Heart left ventricle (tissue), 16 donors: ENCODE data around the gene GLIPR1L2. TPM values are rescaled to one million over a fixed set of nuclear protein-coding genes. Genes with fewer than 3 reads are reported as not detected.
"Not testable (repeated sequence)": the region's sequence is repeated elsewhere in the genome, so short reads cannot be mapped to it uniquely, and the experiment has no call there.

Experiments
- ATAC-seq, 4 donors: fragments of 200-7000 bp; cut with Tn5 transposase; one replicate each; pipeline ENCODE4 v1.9.1; 2020 to 2022; ENCODE audit warnings: moderate library complexity in 4 of 4, mild to moderate bottlenecking in 3 of 4, moderate number of reproducible peaks in 1 of 4
- DNase-seq, 5 donors: peaks; one replicate each; pipeline ENCODE4 v3.0.0-alpha.2; 2020
- H3K27ac ChIP-seq, 12 donors: fragments of 200-600 bp; sonication (generic) in 4 of 12; one replicate each; pipeline versions ENCODE4 v1.5.0 to v1.8.0; 2016 to 2022; ENCODE audit warnings: mild to moderate bottlenecking in 2 of 12
- H3K27me3 ChIP-seq, 9 donors: fragments of 200-600 bp; sonication (generic) in 2 of 9; one replicate each; pipeline versions ENCODE4 v1.5.1 to v1.8.0; 2016 to 2022; ENCODE audit warnings: mild to moderate bottlenecking in 3 of 9
- H3K36me3 ChIP-seq, 9 donors: fragments of 200-600 bp; sonication (generic) in 2 of 9; one replicate each; pipeline versions ENCODE4 v1.5.0 to v1.8.0; 2018 to 2022; ENCODE audit warnings: mild to moderate bottlenecking in 2 of 9
- H3K4me1 ChIP-seq, 12 donors: fragments of 200-600 bp; sonication (generic) in 4 of 12; one replicate each; pipeline versions ENCODE4 v1.5.0 to v1.8.0; 2016 to 2022; ENCODE audit warnings: mild to moderate bottlenecking in 3 of 12
- H3K4me3 ChIP-seq, 12 donors: fragments of 200-600 bp; sonication (generic) in 4 of 12; one replicate each; pipeline versions ENCODE4 v1.5.0 to v1.8.0; 2017 to 2022; ENCODE audit warnings: mild to moderate bottlenecking in 9 of 12, moderate library complexity in 4 of 12
- H3K9me3 ChIP-seq, 12 donors: fragments of 200-600 bp; sonication (generic) in 4 of 12; one replicate each; pipeline versions ENCODE4 v1.5.0 to v1.8.0; 2016 to 2022; ENCODE audit warnings: mild to moderate bottlenecking in 1 of 12
- CTCF ChIP-seq, 12 donors: fragments of 200-600 bp; sonication (generic) in 4 of 12; IDR thresholded peaks; one replicate each; pipeline versions ENCODE4 v1.5.0 to v1.8.0; 2018 to 2022; ENCODE audit warnings: antibody characterized with exemption in 12 of 12, mild to moderate bottlenecking in 5 of 12
- POLR2A ChIP-seq, 2 donors: fragments of 450-650 bp; IDR thresholded peaks; one replicate each; pipeline ENCODE4 v1.6.1; 2017; ENCODE audit warnings: antibody characterized with exemption in 2 of 2, mild to moderate bottlenecking in 2 of 2, moderate library complexity in 2 of 2
- WGBS, 4 donors: extraction: QIAGEN DNeasy Blood & Tissue Kit in 2 of 4; methylation state at CpG; one replicate each; pipeline versions ENCODE4 v1.1.5 to v1.1.7; 2013 to 2018; 5-methylcytosine and 5-hydroxymethylcytosine counted together
- intact Hi-C, 10 donors: fragments of 100-400 bp; cut with DNase I; formaldehyde crosslinking; loops; one replicate each; pipeline versions ENCODE4 v1.11.1 to v1.14.2; 2022
- polyA plus RNA-seq, 2 donors: library from polyadenylated mRNA; stranded (reverse); fragments of 200-250 nt; gene quantifications; one replicate each; pipeline ENCODE4 v1.2.3, GENCODE V29; 2013
- total RNA-seq, 9 donors: library from RNA; depleted of rRNA in 2 of 9; stranded (reverse); fragments of >200 nt in 2 of 9; fragmentation: NEBNext Ultra II Directional in 3 of 9; extraction: Animal tissue kit (Norgen Biotek cat#: 25700) in 3 of 9; gene quantifications; one replicate each; pipeline versions ENCODE4 v1.1.0 to v1.2.4, GENCODE V29; 2016 to 2023
- donor health status: ischemic (EF 13 %, LVEDD 7.1; RV severe dilation, severe dysfunction).
- donor health status: healthy with polysubstance abuse.
- donor health status: DM: no; HTN: yes; CAD: no.
- donor health status: DM: no; HTN: no; CAD: no.
- donor health status: ischemic (EF 25% LVEDD 6.9; RV normal size, moderate dysfunction).
- donor health status: ischemic (EF 25% LVEDD 5.7; RV mildly dilated, moderate dysfunction).
- donor health status: healthy.
- donor health status: DM: yes; HTN: yes; CAD: no.
- donor health status: ischemic (EF 35%, LVEDD 5.7; RV mildly dilated, moderate dysfunction).
- donor health status: nonischemic (EF 11% LVEDD 7.7; RV severe dilation, severe dysfunction).
- donor health status: DM: yes; HTN: yes; CAD: no.
- donor health status: PGD.
- donor health status: ischemic (EF 29% LVEDD 5.4; RV normal size, mild dysfunction).
- donor health status: nonischemic (EF 23%, LVEDD 6.1; RV moderate dilation, normal function).

GLIPR1L2 gene
- total and polyA plus RNA-seq, 11 donors = 0.71 to 4.4 (median 1.5) TPM

GRCh38 chr12:75447691-75448393, 57.0 kb downstream of the GLIPR1L2 start:
- Histone ChIP-seq H3K4me3 (no peak overlapping the region), H3K9me3 (no peaks in the 10 kb centered on the region), H3K27me3 (no peaks in the 10 kb centered on the region), H3K4me1 (peaks cover 0 to 2% (median 0%) of the 10 kb centered on the region in 12 donors), H3K36me3 (no peaks in the 10 kb centered on the region), H3K27ac (no peak overlapping the region)
- 68 to 75% (median 70%) methylated on average over 4 of the region's 4 CpGs for WGBS, 4 donors
- no peak for ATAC-seq
- intact Hi-C loops = no loop called here
- DNase-seq = no peak
- TF ChIP-seq POLR2A (IDR thresholded peaks at IDR 0.05) (no peak), CTCF (IDR thresholded peaks at IDR 0.05) (no peak)

- no peak for DNase-seq
- no peaks in the 10 kb centered on the region for H3K27me3 ChIP-seq
- H3K9me3 ChIP-seq = peaks cover 0 to 13% (median 2%) of the 10 kb centered on the region in 12 donors
- no peak for ATAC-seq
- no peaks in the 10 kb centered on the region for H3K36me3 ChIP-seq
- peaks cover 0 to 26% (median 0%) of the 10 kb centered on the region in 12 donors for H3K4me1 ChIP-seq
- intact Hi-C loops = no loop called here
- no peak overlapping the region for H3K27ac ChIP-seq
- 77 to 85% (median 78%) methylated on average over 3 of the region's 3 CpGs for WGBS, 4 donors
- TF ChIP-seq POLR2A (IDR thresholded peaks at IDR 0.05) (no peak), CTCF (IDR thresholded peaks at IDR 0.05) (no peak)
- no peak overlapping the region for H3K4me3 ChIP-seq
These were observed 61.9 kb downstream of the GLIPR1L2 start for GRCh38 chr12:75452675-75453330.

GRCh38 chr12:75455839-75456238, 65.0 kb downstream of the GLIPR1L2 start:
- no peaks in the 10 kb centered on the region for H3K36me3 ChIP-seq
- no peak for TF ChIP-seq POLR2A (IDR thresholded peaks at IDR 0.05)
- no peak for TF ChIP-seq CTCF (IDR thresholded peaks at IDR 0.05)
- 73 to 82% (median 76%) methylated on average over 5 of the region's 5 CpGs for WGBS, 4 donors
- no peak overlapping the region for H3K4me3 ChIP-seq
- peak overlapping the region in 1 of 12 donors; percentile 16 for H3K27ac ChIP-seq
- peaks cover 0 to 21% (median 10%) of the 10 kb centered on the region in 12 donors for H3K9me3 ChIP-seq
- DNase-seq = peak in 1 of 5 donors; percentile 43
- intact Hi-C loops = no loop called here
- H3K27me3 ChIP-seq = no peaks in the 10 kb centered on the region
- H3K4me1 ChIP-seq = peaks cover 0 to 29% (median 0%) of the 10 kb centered on the region in 12 donors
- ATAC-seq = peak in 2 of 4 donors; percentile 24 to 51

GRCh38 chr12:75457191-75457590, 66.3 kb downstream of the GLIPR1L2 start:
- TF ChIP-seq CTCF (IDR thresholded peaks at IDR 0.05) (no peak), POLR2A (IDR thresholded peaks at IDR 0.05) (no peak)
- intact Hi-C loops = no loop called here
- Histone ChIP-seq H3K27ac (peak overlapping the region in 1 of 12 donors; percentile 32), H3K9me3 (peaks cover 0 to 22% (median 10%) of the 10 kb centered on the region in 12 donors), H3K36me3 (no peaks in the 10 kb centered on the region), H3K4me3 (no peak overlapping the region), H3K27me3 (no peaks in the 10 kb centered on the region), H3K4me1 (peaks cover 0 to 29% (median 0%) of the 10 kb centered on the region in 12 donors)
- WGBS, 4 donors = 66 to 75% (median 74%) methylated on average over 1 of the region's 1 CpG
- no peak for ATAC-seq
- DNase-seq = no peak

- H3K36me3 ChIP-seq, ATAC-seq, H3K27me3 ChIP-seq, intact Hi-C loops, H3K4me3 ChIP-seq, DNase-seq: not testable (repeated sequence)
- 72 to 79% (median 78%) methylated on average over 9 of the region's 9 CpGs for WGBS, 4 donors
- Histone ChIP-seq H3K9me3 (peaks cover 0 to 28% (median 10%) of the 10 kb centered on the region in 12 donors), H3K4me1 (peaks cover 0 to 29% (median 0%) of the 10 kb centered on the region in 12 donors), H3K27ac (peak overlapping the region in 1 of 12 donors; percentile 32)
These were observed 67.0 kb downstream of the GLIPR1L2 start for GRCh38 chr12:75457866-75458265.
